Left ventricle myocardium inferior (tissue), 1 donor: ENCODE results near the gene SP100. TPM values are rescaled to one million over a fixed set of nuclear protein-coding genes. Genes with fewer than 3 reads are reported as not detected.

Experiments used
- DNase-seq: peaks from one replicate; pipeline ENCODE4 v3.0.0-alpha.2; 2020
- H3K27ac ChIP-seq: fragments of 200-600 bp; replicated peaks from 2 replicates; pipeline ENCODE4 v1.8.0; 2021
- H3K27me3 ChIP-seq: fragments of 200-600 bp; 2 replicates; pipeline ENCODE4 v1.8.0; 2021; ENCODE audit warnings: low read depth
- H3K36me3 ChIP-seq: fragments of 200-600 bp; 2 replicates; pipeline ENCODE4 v1.8.0; 2021
- H3K4me1 ChIP-seq: fragments of 200-600 bp; 2 replicates; pipeline ENCODE4 v1.8.0; 2021
- H3K4me3 ChIP-seq: fragments of 200-600 bp; 2 replicates; pipeline ENCODE4 v1.8.0; 2021; ENCODE audit warnings: mild to moderate bottlenecking, moderate library complexity
- H3K9me3 ChIP-seq: fragments of 200-600 bp; replicated peaks from 2 replicates; pipeline ENCODE4 v1.8.0; 2021
- CTCF ChIP-seq: fragments of 200-600 bp; IDR thresholded peaks from 2 replicates; pipeline ENCODE4 v1.8.0; 2021; ENCODE audit warnings: antibody characterized with exemption, mild to moderate bottlenecking, borderline replicate concordance
- intact Hi-C: fragments of 100-400 bp; cut with micrococcal nuclease; formaldehyde crosslinking; loops from one replicate; pipeline ENCODE4 v1.11.0; 2022
- total RNA-seq: library from RNA; stranded (reverse); fragmentation: NEBNext Ultra II Directional; extraction: Animal tissue kit (Norgen Biotek cat#: 25700); gene quantifications from one replicate; pipeline ENCODE4 v1.2.1, GENCODE V29; 2021
- donor health status: DM: no; HTN: yes; CAD: no; lungs with severe emphysema.

Gene SP100
- total RNA-seq, 1 donor from 2014 or later: 76.9 TPM

- TF ChIP-seq CTCF: no peak
- intact Hi-C loops: no loop called here
- H3K27me3 ChIP-seq: no peaks in the 10 kb centered on the region
- peaks cover 68% of the 10 kb centered on the region for H3K4me1 ChIP-seq
- DNase-seq: no peak
- H3K27ac ChIP-seq: peak overlapping the region; percentile 96
- H3K4me3 ChIP-seq: peak overlapping the region; percentile 78
- no peaks in the 10 kb centered on the region for H3K36me3 ChIP-seq
- no peaks in the 10 kb centered on the region for H3K9me3 ChIP-seq
Measured at GRCh38 chr2:230412371-230412711, 3.7 kb upstream of the SP100 start.

- H3K4me3 ChIP-seq: no peak overlapping the region
- no peaks in the 10 kb centered on the region for H3K27me3 ChIP-seq
- H3K36me3 ChIP-seq: no peaks in the 10 kb centered on the region
- no peaks in the 10 kb centered on the region for H3K9me3 ChIP-seq
- H3K27ac ChIP-seq: peak overlapping the region; percentile 96
- H3K4me1 ChIP-seq: peaks cover 73% of the 10 kb centered on the region
- intact Hi-C loops: no loop called here
- no peak for DNase-seq
- TF ChIP-seq CTCF: no peak
Measured at GRCh38 chr2:230412846-230413245, 3.2 kb upstream of the SP100 start.

- no peaks in the 10 kb centered on the region for H3K36me3 ChIP-seq
- H3K4me3 ChIP-seq: no peak overlapping the region
- no peaks in the 10 kb centered on the region for H3K27me3 ChIP-seq
- intact Hi-C loops: no loop called here
- no peak for DNase-seq
- no peak for TF ChIP-seq CTCF
- H3K9me3 ChIP-seq: no peaks in the 10 kb centered on the region
- H3K27ac ChIP-seq: peak overlapping the region; percentile 96
- peaks cover 73% of the 10 kb centered on the region for H3K4me1 ChIP-seq
Measured at GRCh38 chr2:230413479-230413878, 2.5 kb upstream of the SP100 start.

GRCh38 chr2:230414302-230414701, 1.7 kb upstream of the SP100 start:
- no peak overlapping the region for H3K4me3 ChIP-seq
- H3K9me3 ChIP-seq: no peaks in the 10 kb centered on the region
- DNase-seq: no peak
- intact Hi-C loops: no loop called here
- peak overlapping the region; percentile 94 for H3K27ac ChIP-seq
- H3K4me1 ChIP-seq: peaks cover 73% of the 10 kb centered on the region
- TF ChIP-seq CTCF: no peak
- no peaks in the 10 kb centered on the region for H3K36me3 ChIP-seq
- no peaks in the 10 kb centered on the region for H3K27me3 ChIP-seq

- Histone ChIP-seq H3K27me3 (no peaks in the 10 kb centered on the region), H3K9me3 (no peaks in the 10 kb centered on the region), H3K4me3 (peak overlapping the region; percentile 68), H3K27ac (peak overlapping the region; percentile 94), H3K36me3 (no peaks in the 10 kb centered on the region), H3K4me1 (peaks cover 73% of the 10 kb centered on the region)
- DNase-seq: no peak
- TF ChIP-seq CTCF: no peak
- intact Hi-C loops: no loop called here
Measured at GRCh38 chr2:230417436-230417835, 1.4 kb downstream of the SP100 start.

GRCh38 chr2:230418341-230419016, 2.5 kb downstream of the SP100 start:
- H3K36me3 ChIP-seq: no peaks in the 10 kb centered on the region
- H3K27me3 ChIP-seq: no peaks in the 10 kb centered on the region
- peak overlapping the region; percentile 68 for H3K4me3 ChIP-seq
- intact Hi-C loops: no loop called here
- H3K4me1 ChIP-seq: peaks cover 74% of the 10 kb centered on the region
- no peak for DNase-seq
- TF ChIP-seq CTCF: no peak
- peak overlapping the region; percentile 94 for H3K27ac ChIP-seq
- H3K9me3 ChIP-seq: no peaks in the 10 kb centered on the region
